Measurements from ENCODE around the gene LMAN2.

DNA sequence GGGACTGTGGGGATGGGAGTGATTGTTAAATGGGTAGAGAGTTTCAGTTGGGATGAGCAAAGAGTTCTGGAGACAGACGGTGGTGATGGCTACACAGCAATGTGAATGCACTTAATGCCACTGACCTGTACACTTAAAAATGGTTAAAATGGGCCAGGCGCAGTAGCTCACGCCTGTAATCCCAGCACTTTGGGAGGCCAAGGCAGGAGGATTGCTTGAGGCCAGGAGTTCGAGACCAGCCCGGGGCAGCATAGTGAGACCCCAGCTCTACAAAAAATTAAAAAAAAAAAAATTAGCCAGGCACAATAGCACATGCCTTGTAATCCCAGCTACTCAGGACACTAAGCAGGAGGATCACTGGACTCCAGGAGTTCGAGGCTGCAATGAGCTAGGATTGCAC, 7.7 kb downstream of the LMAN2 start:
- TF ChIP-seq, protein P1, sequence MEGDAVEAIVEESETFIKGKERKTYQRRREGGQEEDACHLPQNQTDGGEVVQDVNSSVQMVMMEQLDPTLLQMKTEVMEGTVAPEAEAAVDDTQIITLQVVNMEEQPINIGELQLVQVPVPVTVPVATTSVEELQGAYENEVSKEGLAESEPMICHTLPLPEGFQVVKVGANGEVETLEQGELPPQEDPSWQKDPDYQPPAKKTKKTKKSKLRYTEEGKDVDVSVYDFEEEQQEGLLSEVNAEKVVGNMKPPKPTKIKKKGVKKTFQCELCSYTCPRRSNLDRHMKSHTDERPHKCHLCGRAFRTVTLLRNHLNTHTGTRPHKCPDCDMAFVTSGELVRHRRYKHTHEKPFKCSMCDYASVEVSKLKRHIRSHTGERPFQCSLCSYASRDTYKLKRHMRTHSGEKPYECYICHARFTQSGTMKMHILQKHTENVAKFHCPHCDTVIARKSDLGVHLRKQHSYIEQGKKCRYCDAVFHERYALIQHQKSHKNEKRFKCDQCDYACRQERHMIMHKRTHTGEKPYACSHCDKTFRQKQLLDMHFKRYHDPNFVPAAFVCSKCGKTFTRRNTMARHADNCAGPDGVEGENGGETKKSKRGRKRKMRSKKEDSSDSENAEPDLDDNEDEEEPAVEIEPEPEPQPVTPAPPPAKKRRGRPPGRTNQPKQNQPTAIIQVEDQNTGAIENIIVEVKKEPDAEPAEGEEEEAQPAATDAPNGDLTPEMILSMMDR (IDR thresholded peaks at IDR 0.05) = no peak
- no peak for TF ChIP-seq POLR2A (IDR thresholded peaks at IDR 0.05)
